GM20000 (cell line): ENCODE measurements around the gene PRPSAP1.
A peak's percentile ranks its signal among the peaks of the same experiment; 100 is the strongest.

Experiments used
- DNase-seq: peaks from one replicate; pipeline ENCODE4 v3.0.0; 2012; ENCODE audit warnings: low spot score
- TF ChIP-seq, protein P1 (sequence below): IDR thresholded peaks from 2 replicates; pipeline ENCODE4 v1.5.1; 2012; ENCODE audit warnings: mild to moderate bottlenecking, control low read depth; ENCODE audit errors: extremely low read depth, missing control alignments

The PRPSAP1 gene

DNA sequence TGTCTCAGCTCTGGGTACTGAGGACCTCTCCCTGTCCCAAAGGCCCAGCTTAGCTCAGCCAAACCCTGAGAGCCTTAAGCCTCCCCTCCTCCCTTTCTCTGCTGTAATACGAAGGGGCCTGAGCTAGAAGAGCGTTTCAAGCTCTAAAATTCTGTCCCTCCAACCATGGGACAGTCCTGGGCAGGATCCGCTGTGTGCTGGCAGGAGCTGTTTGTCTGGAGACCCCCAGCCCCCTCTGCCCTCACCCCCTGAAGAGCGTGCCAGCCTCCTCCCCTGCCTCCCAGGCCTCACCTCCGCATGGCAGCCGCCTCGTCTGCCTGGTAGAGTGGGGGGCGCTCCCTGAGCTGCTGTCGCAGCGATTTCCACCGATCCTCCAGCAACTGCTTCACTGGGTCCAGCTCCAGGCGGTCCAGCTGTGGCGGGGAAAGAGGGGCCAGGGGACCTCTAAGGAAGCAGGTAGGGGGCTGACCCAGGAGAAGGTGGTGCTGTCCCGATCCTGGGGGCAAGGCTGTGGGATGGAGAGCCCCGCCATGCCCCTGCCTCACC lies 73.9 kb downstream of the PRPSAP1 start:
- TF ChIP-seq, protein P1, sequence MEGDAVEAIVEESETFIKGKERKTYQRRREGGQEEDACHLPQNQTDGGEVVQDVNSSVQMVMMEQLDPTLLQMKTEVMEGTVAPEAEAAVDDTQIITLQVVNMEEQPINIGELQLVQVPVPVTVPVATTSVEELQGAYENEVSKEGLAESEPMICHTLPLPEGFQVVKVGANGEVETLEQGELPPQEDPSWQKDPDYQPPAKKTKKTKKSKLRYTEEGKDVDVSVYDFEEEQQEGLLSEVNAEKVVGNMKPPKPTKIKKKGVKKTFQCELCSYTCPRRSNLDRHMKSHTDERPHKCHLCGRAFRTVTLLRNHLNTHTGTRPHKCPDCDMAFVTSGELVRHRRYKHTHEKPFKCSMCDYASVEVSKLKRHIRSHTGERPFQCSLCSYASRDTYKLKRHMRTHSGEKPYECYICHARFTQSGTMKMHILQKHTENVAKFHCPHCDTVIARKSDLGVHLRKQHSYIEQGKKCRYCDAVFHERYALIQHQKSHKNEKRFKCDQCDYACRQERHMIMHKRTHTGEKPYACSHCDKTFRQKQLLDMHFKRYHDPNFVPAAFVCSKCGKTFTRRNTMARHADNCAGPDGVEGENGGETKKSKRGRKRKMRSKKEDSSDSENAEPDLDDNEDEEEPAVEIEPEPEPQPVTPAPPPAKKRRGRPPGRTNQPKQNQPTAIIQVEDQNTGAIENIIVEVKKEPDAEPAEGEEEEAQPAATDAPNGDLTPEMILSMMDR, result no peak
- DNase-seq, result no peak

DNA sequence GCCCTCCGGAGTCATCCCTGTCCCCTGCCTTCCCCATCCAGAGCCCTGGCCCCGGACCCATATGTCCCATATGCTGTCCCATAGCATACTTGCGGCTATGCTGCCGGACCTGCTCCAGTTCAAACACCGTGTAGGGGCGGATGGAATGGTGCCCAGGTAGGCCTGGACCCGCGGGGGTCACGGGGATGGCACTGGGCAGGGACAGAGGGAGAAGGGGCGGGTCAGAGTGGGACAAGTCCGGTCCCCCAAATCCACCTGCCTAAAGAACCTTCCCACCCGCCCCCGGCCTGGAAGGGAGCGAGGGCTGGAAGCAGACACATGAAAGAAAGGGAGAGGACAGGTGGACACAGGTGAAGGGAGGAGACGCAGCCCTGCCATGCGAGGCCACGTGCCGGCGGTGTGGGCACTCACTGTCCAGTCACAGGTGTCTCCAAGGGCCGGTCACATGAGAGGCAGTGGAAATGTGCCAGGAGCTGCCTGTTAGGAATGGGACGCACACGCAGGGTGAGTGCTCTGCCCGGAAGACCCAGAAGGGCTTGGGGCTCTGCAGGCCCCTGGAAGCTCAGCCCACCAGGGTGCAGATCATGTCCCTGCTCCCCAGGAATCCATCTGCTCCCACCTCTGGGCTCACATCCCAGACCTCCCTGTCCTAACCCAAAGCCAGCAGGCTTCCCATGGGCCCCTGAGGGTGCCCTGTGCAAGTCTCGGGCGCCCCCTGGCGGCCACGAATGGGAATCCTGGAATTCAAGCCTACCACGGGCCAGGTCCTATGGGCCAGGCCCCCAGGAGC lies 74.6 kb downstream of the PRPSAP1 start:
- TF ChIP-seq, protein P1, result peak; percentile 75
- peak; percentile 85 for DNase-seq

DNA sequence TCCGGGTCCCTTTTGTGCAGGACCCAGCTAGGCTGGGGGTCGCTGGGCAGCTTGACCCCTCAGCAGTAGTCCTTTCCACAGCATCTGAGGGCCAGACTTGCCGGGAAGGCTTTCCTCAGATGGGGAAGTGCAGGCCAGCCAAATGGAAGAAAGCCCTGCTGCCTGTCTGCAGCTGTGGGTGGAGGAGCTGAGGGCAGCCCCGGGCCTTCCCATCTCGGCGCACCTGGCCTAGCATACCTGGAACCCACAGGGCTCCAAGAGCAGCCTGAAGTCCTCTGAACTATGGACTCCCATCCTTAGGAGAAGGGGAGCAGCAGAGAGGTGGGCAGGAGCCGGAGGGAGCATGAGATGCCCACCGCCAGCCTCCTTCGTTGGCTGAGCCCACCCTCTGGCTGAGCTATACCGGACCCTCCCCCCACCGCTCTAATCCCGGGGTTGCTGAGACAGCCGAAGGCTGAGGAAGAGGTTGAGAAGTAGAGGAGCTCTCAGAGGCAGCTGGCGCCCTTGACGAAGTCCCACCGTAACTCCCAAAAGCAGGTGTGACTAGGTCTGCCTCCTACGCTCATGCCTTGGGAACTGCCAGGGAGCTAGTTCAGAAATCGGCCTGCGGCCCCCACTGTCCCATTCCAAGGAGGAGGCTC lies 75.3 kb downstream of the PRPSAP1 start:
- DNase-seq, result no peak
- TF ChIP-seq, protein P1, result no peak

DNA sequence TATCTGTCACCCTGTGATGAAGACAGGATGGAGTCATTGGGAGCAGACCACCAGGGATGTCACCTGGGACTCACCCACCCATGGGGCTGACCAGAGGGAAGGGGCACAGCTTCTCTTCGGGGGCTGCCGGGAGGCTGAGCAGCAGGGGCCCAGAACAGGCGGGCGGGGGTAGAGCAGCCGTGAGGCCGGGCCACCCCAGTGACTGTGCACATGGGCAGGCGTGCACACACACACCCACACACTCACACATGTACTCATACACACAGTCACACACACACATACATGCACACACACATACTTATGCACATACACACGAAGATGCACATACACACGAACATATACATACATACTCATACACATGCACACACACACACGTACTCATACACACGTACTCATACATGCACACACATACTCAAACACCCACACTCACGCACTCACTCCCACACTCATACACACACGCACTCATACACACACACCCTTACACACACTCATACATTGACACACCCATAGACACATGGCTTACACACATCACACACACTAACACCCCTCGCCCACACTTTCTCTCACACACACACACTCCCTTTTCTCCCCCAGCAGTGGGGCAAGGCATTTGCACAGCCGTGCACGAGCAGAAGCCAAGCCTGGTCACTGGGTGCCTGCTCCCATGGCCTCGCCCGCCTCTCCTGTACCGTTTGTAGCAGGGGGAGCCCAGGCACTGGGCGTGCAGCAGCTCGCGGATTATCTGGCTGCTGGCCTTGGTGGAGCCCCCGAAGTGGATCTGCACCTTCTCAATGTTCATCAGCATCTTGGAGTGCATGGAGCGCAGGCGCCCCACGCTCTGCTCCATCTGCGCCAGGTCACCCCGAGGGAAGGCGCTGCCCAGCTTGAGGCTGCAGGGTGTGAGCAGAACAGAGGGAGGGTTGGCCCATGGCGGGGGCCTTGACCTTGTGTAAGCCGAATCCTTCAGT lies 76.1 kb downstream of the PRPSAP1 start:
- TF ChIP-seq, protein P1, result no peak
- DNase-seq, result no peak

DNA sequence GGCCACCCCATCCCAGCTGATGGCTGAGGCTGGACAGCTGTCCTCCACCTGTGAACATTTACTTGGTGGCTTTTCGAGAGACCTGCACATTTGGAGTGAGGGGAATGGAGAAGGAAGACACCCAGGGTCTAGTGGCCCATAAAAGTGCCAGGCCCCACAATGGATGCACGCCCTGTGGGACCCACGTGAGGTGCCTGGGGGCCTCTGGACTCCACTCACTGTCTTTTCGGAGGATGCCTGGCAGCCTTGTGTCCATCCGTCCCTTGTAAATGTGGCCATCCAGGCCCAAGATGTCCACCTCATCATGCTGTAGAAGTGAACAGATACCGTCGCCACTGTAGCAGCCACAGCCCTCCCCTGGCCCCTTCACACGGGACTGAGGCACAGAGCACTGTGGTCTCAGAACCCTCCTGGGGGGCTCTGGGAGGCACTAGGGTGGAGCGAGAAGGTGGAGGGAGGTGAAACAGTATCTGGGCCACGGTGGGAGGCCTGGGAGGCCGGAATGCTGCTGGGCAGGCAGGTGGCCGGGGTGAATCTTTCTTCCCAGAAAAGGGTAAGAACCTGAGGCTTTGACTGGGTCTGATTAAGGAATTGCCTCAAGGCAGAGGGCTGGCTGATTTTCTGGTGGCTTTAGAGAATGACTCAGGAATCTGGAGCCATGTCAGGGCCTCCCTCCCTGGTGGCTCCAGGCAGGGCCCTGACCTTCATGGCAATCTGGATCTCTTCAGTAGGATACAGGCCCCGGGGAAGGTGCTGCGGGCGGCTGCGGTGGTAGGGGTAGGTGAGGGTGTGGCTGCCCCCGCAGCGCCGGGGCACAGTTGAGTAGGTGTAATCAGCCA lies 77.0 kb downstream of the PRPSAP1 start:
- TF ChIP-seq, protein P1, result no peak
- DNase-seq, result no peak

DNA sequence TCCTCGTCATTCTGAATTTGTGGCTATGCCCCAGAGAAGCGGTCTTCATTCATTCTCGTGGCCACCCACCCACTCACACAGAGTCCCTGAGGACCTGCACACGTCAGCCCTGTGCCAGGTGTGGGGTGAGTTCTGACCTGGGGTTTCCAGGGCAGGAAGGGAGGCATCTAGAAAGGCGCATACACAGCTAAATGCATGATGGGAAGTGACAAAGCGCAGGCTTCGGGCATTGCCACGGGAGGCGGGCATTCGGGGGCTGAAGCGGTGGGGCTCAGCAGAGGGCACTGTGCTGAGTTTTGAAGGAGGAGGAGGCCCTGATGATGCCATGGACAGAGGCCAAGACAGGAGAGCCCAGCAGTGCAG lies 77.7 kb downstream of the PRPSAP1 start:
- DNase-seq, result no peak
- TF ChIP-seq, protein P1, result no peak
